ENCODE measurements around the gene RAB6B.

Gene RAB6B

DNA sequence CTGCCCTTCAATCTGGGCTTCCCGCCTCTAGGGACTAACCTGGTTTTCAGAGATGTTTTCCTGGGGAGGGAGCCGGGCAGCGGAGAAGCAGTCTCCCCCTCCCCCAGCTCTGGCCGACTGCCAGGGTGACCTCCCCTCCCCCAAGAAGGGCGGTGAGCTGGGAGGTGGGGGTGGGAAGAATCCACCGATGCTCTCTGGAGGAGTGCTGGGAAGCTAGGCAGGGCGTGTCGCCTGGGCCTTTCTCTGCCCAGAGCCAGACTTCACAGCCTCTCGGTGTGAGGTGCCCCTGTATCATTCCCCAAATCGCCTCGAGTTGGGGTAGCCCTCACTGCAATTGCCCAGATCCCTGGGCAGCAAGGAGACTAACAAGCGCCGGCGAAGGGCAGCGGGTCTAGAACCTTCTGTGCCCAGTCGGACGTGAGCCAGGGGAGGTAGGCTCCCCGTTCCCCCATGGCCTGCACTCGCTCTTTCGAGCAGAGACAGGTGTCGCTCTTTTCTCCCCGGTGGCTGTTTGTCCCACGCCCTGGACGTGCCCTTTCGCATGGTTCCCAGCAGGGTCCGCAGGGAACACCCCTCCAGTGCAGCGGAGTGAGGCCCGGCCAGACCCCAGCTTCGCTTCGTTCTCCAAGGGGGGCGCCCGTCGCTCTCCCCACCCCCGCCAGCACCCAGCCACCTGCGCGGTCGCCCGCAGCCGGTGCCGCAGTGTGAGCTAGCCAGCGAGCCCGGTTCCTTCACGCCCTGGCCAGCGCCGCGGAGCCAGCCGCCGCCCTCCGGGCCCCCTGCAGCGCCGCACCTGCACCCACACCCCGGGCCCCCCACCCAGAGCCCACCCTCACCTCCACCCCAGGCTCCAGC lies 1.1 kb downstream of the RAB6B start:
- DNase-seq (ENCODE audit: low spot score) = peak; percentile 38

DNA sequence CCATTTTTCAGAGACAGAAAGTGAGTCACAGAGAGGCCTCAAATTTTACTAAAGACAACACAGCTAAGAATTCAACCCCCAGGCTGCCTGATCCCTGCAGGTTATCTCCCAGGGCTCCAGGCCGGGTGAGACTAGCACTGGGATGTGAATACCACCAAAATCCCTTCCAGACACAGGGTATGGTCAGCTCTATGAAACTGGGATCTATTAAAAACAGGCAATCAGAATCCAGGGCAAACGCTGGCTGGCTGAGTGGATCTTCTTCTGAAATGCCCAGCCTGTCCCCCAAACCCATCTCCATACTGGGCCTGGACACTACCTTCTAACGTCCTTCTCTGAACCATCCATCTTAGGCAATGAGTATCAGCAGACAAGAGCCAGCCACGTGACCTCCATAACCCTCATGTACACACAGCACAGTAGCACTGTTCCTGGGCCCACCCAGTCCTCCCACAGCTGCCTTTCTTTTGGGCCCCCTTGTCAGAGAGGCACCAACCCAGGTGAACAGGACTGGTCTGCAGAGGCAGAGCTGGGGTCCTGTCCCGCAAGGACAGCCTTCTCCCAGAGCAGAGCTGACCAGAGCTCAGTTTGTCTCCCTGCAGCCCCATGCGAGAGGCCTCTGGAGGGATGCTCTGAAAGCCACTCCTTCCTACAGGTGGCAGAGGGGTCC lies 1.9 kb downstream of the RAB6B start:
- DNase-seq (ENCODE audit: low spot score) = no peak

DNA sequence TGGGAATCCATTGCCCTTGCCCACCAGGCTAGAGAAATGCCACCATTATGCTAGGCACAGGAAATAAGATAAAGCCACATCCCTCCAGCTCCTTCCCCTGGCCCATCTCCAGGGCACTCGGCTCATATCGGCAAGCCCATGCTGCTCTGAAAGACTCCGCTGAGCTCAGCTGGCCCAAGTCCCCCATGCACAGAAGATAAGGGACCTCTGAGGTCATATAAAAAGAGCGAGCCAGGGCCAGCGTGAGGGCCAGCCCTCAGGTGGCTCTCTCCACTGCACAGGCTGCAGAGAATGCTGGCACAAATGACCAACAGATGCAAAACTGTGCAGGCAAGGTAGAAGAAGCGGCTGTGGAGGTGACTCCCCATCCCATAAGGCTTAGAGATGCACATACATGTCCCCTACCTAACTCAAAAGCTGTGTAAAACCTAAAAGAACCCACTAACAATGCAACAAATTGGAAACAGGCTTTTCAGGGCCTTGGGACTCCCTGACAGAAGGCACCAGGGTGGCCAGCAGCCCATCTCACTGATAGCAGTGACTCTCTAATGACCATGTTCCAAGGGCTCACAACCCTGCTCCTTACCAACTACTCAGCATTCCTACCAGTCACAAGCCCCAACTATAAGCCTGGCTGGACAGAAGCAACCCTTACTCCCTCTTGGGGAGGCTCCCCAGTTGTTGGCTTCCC lies 3.0 kb downstream of the RAB6B start:
- no peak for DNase-seq (ENCODE audit: low spot score)

DNA sequence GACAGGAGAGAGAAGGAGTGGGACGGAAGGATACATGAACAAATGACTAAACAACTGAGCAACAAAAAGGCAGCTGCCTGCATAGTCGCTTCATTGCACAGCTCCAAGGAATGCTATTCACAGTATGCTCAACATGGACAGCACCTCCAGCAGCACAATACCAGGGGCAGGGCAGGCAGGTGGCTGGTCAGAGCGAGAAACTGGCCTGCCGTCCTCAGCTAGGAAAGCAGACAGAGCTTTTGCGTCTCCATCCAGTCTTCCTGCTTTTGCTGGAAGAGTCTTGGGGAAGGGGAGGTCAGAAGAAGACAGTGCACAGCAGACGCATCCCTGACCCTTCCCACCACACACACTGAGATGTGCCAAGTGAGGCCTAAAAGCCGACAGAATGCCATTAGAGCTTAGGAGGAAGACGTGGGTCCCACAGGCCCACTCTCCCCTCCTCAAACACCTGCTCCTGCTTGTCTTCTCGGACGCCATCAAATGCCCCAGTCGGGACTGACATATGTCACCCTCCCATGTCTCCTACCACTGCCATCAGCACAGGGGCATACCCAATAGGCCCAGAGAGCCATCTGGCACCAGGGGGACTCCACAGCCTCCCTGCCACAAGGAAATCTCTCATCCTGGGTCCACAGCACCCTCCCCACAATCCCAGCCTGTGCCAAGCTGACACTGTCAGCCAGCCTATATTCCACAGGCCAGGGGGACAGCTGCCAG lies 3.9 kb downstream of the RAB6B start:
- no peak for DNase-seq (ENCODE audit: low spot score)

DNA sequence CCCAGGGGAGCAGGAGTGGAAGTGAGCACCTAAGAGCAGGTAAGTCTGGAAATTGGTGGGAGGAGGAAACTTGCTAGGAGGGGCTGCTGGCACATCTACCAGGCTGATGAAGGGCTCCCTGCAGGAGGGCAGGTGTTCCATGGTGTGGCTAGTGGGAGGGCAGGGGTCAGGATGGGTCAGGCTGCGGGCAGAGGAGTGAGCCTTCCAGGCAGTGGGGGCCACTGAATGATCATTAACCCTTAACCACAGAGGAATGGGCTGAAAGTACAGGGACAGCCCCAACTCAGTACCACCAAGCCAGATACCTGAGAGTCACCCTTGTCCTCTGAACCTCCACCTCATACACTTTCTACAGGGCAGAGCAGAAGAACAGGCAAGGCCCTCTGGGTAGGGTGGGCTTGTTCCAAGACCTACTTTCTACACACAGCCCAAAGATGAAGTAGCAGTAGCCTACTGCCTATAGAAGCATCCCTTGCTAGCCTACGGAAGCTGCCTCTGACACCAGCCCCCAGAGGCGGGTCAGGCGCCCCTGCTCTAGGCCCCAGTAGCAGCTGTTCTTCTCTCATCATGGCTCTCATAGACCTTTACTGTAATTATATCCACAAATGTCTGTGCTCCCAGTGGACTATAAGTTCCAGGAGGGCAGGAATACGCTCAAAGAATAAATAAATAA lies 4.6 kb downstream of the RAB6B start:
- DNase-seq (ENCODE audit: low spot score) = no peak

DNA sequence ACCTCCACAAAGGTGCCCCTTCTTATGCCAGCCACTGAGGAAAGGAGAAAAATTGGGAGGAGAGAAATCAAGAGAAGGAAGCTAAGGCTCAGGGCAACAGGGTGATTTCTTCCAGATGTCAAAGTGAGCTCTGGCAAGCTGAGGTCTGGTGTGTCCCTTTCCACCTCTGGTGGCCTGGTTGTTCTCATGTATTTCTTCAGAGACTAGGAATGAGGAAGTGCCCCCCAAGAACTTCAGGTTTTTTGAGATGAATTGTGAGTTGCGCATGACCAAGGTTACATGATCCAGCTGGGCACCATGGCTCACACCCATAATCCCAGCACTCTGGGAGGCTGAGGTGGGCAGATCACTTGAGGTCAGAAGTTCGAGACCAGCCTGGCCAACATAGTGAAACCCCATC lies 5.6 kb downstream of the RAB6B start:
- no peak for DNase-seq (ENCODE audit: low spot score)

DNA sequence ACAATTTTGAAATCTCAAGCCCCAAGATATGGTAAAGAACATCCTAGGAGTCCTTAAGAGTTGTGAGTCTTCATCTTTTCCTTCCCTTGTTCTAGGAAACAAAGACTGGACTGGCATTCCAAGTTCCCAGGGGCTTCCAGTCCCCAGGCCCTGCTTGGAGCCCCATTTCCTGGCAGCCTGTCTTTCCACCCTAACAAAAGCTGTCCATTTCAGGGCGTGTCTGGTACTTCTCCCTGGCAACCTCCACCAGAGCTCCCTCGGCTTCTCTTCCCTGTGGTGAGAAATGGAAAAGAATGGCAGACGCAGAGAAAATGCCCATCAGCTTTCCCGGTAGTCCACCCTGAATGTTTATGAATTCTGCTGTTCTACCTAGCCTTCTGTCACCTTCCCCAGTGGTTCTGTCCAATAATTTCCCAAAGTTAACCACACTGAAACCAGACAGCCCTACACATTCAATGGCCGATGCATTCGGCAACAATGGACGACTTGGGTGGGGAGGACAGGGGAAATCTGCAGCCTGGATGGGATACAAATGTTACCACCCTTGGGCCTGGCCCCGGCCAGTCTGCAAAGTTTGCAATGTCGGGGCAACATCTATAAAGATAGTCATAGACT lies 6.8 kb downstream of the RAB6B start:
- DNase-seq (ENCODE audit: low spot score) = peak; percentile 1

DNA sequence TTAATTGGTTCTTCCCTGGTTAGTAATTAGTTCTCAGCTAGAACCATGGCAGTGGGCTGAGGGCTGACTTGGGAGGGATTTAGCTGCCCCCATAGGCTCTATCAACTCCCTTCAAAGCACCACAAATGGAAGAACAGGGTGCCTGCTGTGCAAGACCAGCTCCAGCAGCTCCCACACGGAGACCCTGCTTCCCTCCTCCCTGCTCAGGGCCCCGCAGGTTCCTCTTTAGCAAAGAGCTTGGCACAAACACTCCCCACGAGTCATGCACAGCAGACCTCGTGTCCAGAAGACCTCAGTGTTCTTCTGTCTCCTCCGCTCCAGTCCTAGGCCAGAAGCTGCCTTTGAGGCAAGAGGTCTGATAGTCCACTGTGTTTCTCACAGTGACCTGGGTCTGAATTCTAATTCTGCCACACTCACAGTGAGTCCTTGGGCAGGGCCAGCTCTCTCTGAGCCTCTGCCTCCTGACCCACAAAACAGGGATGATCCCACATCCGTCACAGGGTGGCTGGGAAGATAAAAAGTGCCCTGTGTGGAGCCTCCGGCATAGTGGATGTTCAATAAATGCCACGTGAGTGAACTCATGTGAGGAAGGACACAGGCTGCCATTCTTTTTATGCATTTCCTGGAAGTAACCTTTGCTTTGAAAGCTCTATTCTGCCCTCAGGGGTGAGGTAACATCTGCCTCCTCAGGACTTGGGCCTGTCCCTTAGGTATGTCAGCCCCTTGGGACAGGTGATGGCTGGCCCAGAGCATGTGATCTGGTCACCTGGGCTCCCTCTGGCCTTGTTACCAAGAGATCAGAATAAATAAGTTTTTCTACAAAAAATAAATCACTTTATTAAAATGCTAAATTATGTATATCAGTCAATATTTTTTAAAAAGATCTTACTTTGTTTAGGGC lies 7.6 kb downstream of the RAB6B start:
- DNase-seq (ENCODE audit: low spot score) = peak; percentile 4

DNA sequence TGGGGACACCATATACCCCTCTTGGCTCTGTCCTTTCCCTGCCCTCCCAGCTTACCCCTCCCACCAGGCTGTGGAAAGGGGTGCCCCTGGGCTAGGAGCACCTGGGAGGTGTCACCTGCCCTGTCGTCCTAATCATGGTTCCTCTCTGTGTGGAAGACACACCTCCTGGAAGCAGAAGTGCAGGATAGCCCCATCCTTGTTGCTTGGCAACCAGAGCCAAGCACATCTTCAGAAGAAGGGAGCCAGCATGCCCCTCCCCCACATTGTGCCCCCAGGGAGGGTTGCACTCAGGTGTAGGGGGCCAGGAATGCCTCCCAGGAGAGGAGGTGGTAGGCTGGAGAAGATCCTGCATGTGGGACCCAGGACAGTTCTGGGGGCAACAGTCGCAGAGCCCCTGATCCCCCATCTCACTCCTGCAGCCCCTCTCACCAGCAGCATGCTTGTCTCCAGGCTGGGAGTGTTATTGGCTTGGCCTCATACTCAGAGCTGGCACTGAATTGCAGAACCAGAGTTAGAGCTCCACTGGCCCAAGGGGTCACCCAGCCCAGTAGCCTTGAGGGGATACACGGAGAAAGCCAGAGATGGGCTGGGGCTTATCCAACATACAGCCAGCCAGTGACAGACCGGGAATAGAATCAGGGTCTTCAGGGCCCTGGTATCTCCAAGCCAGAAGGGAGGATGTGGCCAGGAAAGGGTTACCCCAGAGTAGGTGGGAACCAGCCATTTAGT lies 8.4 kb downstream of the RAB6B start:
- no peak for DNase-seq (ENCODE audit: low spot score)

DNA sequence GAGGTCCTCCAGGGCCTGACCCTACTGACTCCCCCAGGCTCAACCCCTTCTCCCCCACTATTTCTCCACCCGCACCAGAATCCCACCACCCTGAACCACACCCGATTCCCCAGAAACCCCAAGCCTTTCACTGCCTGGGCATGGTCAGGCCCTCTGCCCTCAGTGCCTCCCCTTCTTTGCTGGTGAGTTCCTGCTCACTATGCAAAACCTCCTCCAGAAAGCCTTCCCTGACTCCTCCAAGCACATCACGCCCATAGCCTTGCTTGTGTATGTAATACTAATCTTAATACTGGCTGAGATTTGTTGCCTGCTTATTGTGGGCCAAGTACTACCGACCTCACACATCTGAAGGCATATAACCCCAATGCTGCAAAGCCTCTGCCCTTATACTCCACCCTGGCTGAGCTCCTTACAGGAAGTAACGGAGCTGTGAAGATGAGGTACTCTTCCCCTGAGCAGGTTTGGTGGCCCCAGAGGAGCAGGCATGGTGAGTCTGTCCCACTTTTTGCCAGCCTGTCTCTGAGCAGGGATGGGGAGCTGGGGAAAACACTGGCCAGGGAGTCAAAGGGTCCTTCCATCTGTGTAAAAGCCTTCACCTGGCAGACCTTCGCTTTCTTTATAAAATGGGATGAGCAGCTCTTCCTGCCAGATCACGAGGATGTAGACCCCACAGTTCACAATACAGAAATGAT lies 9.5 kb downstream of the RAB6B start:
- no peak for DNase-seq (ENCODE audit: low spot score)

DNA sequence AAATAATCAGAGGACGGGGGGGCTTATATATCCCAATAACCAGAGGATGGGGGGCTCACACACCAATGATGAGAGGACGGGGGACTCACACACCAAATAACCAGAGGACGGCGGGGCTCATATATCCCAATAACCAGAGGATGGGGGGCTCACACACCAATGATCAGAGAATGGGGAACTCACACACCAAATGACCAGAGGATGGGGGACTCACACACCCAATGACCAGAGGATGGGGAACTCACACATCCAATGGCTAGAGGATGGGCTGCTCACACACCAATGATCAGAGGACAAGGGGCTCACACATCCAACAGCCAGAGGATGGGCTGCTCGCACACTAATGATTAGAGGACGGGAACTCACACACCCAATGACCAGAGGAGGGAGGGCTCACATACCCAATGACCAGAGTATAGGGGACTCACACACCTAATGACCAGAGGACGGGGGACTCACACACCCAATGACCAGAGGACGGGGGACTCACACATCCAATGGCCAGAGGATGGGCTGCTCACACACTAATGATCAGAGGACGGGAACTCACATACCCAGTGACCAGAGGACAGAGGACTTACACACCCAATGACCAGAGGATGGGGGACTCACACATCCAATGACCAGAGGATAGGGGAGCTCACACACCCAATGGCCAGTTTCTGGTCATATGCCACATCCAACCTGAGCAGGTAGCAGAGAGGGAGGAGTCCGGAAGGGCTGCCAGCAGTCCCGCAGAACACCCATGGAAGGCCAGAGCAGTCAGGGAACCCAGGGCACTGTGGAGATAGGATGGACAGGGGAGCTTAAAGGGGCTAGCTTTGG lies 10.6 kb downstream of the RAB6B start:
- no peak for DNase-seq (ENCODE audit: low spot score)

DNA sequence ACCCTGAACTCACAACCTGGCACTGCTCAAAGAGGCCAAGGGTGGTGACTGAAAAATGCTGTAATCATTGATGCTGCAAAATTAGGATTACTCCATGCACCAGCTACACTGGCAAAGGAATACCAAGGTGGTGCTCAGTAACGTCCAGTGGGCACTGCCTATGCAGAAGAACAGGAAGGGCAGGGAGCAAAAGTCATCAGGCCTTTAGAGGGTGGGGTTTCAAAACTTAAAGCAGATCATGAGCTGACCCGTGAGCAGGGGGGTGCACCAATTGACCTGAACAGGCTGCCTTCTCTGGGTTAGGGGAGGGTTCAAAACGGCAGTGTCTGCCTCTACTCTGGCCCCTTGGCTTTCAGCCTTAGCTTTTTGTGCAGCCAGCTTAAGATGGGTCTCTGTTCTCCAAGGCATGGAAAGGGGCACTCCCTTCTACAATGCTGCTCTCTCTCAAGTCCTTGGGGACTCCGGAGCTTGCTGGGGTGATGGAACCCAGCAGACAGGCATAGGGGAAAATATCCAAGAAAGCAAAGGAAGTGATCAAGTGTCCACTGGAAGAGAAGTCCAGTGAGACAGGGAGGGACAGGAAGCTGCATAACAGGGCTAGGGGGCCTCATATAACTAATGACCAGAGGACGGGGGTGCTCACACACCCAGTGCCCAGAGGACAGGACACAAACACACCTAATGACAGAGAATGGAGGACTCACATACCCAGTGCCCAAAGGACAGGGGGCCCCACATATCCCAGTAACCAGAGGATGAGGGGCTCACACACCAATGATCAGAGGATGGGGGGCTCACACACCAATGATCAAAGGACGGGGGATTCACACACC lies 11.4 kb downstream of the RAB6B start:
- DNase-seq (ENCODE audit: low spot score) = no peak

DNA sequence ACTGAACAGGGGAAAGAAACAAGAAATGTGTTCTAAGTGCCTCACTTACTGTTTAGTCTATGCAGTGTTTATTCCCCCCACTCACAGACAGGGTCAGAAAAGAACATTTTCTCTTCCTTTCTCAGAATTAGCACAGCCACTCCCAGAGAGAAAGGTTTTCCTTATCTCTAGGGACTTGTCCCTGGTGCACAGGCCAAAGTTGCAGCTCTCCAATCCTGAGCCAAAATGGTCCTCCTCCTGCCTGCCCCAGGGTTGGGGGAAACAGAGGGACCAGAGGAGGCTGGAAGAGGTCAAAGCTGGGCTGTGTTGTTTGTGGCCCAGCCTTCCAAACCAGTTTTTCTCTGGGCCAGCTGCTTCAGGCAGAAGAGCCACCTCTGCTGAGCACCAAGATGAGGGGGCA lies 12.0 kb downstream of the RAB6B start:
- no peak for DNase-seq (ENCODE audit: low spot score)

DNA sequence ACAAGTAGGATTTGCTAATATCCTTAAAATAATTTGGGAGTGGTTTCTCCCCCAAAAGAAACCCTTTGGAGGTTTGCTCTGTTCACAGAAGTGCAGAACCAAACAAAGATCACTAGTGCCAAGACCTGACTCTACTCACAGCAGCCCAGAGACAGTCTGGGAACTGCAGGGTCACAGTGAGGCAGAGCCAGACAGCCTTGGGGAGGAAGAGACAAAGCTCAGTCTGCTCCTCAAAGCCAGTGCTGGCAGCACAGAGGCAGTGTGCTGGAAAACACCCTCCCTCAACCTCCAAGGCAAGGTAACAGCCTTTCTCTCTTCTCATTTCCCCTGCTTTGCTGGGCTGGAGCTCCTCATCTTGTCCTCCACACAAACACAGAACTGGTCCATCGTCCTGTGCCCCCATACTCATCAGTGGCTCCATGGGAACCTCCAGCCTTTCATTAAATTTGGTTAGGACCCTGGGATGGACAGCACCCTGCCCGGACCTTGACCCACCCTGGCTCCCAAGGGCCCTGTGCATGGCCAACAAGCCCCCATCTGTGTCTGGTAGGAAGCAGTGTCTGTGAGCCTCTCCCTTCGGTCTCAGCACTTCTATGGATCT lies 12.6 kb downstream of the RAB6B start:
- DNase-seq (ENCODE audit: low spot score) = no peak

DNA sequence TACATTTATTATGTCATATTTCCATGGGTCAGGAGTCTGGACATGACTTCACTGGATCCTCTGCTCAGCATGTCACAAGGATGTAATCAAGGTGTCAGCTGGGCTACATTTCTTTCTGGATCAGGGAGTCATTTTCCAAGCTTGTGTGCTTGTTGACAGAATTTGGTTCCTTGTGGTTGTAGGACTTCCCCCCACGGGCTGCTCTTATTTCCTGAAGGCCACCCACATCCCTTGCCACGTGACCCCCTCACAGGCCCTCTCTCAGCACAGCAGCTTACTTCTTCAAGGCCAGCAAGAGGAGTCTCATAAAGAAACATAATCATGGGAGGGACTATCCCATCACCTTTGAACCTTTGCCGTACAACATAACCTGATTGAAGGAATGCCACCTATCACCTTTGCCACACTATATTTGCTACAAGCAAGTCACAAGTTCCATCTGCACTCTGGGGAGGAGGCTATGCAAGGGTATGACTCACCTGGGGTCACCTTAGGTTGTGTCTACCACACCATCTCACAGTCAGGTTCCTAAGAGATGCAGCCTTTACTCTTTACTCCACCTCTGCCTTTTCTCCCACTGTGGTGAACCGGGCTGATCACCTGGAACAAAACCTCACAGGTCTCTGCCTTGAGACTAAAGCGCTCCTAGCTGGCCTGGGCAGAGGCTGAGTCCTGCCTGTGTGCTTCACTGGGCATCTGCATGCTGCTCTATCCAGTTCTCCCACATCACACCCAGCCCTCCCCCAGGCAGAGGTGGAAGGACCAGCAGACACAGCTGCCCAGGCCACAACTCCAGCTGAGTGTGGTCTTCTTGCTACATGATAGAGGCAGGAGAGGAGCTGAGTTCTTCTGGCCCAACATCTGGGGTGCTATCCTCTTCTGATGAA lies 13.5 kb downstream of the RAB6B start:
- no peak for DNase-seq (ENCODE audit: low spot score)

DNA sequence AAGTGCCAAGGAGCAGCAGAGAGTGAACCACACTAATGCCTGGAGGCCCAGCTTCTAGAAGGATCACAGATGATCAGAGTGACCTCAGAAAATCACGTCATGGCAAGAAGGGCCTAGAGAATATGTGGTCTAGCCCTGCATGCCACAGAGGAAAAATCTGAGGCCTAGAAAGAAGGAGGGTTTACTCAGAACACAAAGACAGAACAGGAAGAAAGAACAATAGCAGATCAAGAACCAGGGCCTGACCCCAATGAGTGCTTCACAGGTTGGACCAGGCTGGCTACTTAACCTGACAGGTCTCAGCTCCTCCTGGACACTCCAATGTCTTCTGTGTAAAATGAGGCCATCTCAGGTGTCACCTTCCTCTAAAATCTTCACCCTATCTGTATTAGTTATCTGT lies 14.2 kb downstream of the RAB6B start:
- no peak for DNase-seq (ENCODE audit: low spot score)
